GM23338 (cell line): ENCODE data around the gene CITED1. TPM values are rescaled to one million over a fixed set of nuclear protein-coding genes. Genes with fewer than 3 reads are reported as not detected.
"Not testable (repeated sequence)": the region's sequence is repeated elsewhere in the genome, so short reads cannot be mapped to it uniquely, and the experiment has no call there.

Source experiments
- ATAC-seq: fragments of 200-7000 bp; cut with Tn5 transposase; 3 replicates; pipeline ENCODE4 v1.9.1; 2020
- DNase-seq: peaks from one replicate; pipeline ENCODE4 v3.0.0-alpha.2; 2015; ENCODE audit warnings: low spot score
- H2AFZ ChIP-seq: fragments of 200-600 bp; sonication (generic); 2 replicates; pipeline ENCODE4 v1.8.0; 2016; ENCODE audit warnings: antibody characterized with exemption, mild to moderate bottlenecking, moderate library complexity
- H3F3A ChIP-seq: fragments of 200-600 bp; sonication (generic); replicated peaks from 2 replicates; pipeline ENCODE4 v1.8.0; 2017; ENCODE audit warnings: antibody characterized with exemption, mixed run types, low read depth
- H3K27ac ChIP-seq: fragments of 200-600 bp; sonication (generic); 2 replicates; pipeline ENCODE4 v1.6.1; 2016; ENCODE audit warnings: low read depth
- H3K27me3 ChIP-seq: fragments of 200-600 bp; sonication (generic); 2 replicates; pipeline ENCODE4 v1.8.0; 2016; ENCODE audit warnings: mild to moderate bottlenecking, mixed run types, moderate library complexity; ENCODE audit not compliant: insufficient read depth
- H3K36me3 ChIP-seq: fragments of 200-600 bp; sonication (generic); 2 replicates; pipeline ENCODE4 v1.8.0; 2016; ENCODE audit warnings: mild to moderate bottlenecking; ENCODE audit not compliant: insufficient read depth
- H3K4me1 ChIP-seq: fragments of 200-600 bp; sonication (generic); 2 replicates; pipeline ENCODE4 v1.8.0; 2016; ENCODE audit warnings: mild to moderate bottlenecking, moderate library complexity; ENCODE audit not compliant: insufficient read depth
- H3K4me2 ChIP-seq: fragments of 200-600 bp; sonication (generic); 2 replicates; pipeline ENCODE4 v1.7.1; 2017; ENCODE audit warnings: mixed run types
- H3K4me3 ChIP-seq: fragments of 200-600 bp; sonication (generic); 2 replicates; pipeline ENCODE4 v1.6.1; 2016; ENCODE audit warnings: mixed run types
- H3K79me2 ChIP-seq: fragments of 200-600 bp; sonication (generic); replicated peaks from 2 replicates; pipeline ENCODE4 v1.8.0; 2017; ENCODE audit warnings: mild to moderate bottlenecking; ENCODE audit not compliant: insufficient read depth
- H3K9me2 ChIP-seq: fragments of 200-600 bp; sonication (generic); 2 replicates; pipeline ENCODE4 v1.8.0; 2017; ENCODE audit not compliant: insufficient read depth
- H4K20me1 ChIP-seq: fragments of 200-600 bp; sonication (generic); replicated peaks from 2 replicates; pipeline ENCODE4 v1.8.0; 2017; ENCODE audit warnings: mild to moderate bottlenecking; ENCODE audit not compliant: insufficient read depth
- H3K27ac Mint-ChIP-seq: 2 replicates; pipeline ENCODE4 v1.8.0; 2020; ENCODE audit warnings: inconsistent platforms, mild to moderate bottlenecking, moderate library complexity, mixed read lengths
- H3K27me3 Mint-ChIP-seq: 3 replicates; pipeline ENCODE4 v1.8.0; 2022; ENCODE audit warnings: low read depth, mild to moderate bottlenecking, moderate library complexity, mixed read lengths, inconsistent platforms; ENCODE audit not compliant: insufficient read depth, poor library complexity
- H3K36me3 Mint-ChIP-seq: 3 replicates; pipeline ENCODE4 v1.8.0; 2021; ENCODE audit warnings: low read depth, mild to moderate bottlenecking, inconsistent platforms, moderate library complexity, mixed read lengths
- H3K4me1 Mint-ChIP-seq: 3 replicates; pipeline ENCODE4 v1.8.0; 2020; ENCODE audit warnings: mild to moderate bottlenecking, inconsistent platforms, mixed read lengths
- H3K4me3 Mint-ChIP-seq: 3 replicates; pipeline ENCODE4 v1.8.0; 2021; ENCODE audit warnings: moderate library complexity, mild to moderate bottlenecking, inconsistent platforms, mixed read lengths
- H3K9me3 Mint-ChIP-seq: 3 replicates; pipeline ENCODE4 v1.8.0; 2020; ENCODE audit warnings: moderate library complexity, mild to moderate bottlenecking, inconsistent platforms, mixed read lengths
- NANOG ChIP-seq: IDR thresholded peaks from 2 replicates; pipeline ENCODE4 v1.6.1; 2016; ENCODE audit warnings: antibody characterized with exemption, borderline replicate concordance
- POLR2AphosphoS5 ChIP-seq: IDR thresholded peaks from 2 replicates; pipeline ENCODE4 v1.6.1; 2016; ENCODE audit warnings: antibody characterized with exemption, low read depth
- ZNF331 ChIP-seq: fragments of 250-450 bp; sonication (Bioruptor Pico); IDR thresholded peaks from 2 replicates; pipeline ENCODE4 v1.5.0; 2020; ENCODE audit warnings: low read depth, mild to moderate bottlenecking, moderate library complexity
- polyA plus RNA-seq: library from polyadenylated mRNA; unstranded; fragments of >200 nt; fragmentation: Nextera tagmentation; extraction: Ambion mirVana; gene quantifications from 2 replicates; pipeline ENCODE4 v1.2.1, GENCODE V29; 2016
- total RNA-seq: library from RNA; depleted of rRNA; stranded (reverse); fragments of >200 nt; shearing (Covaris generic); gene quantifications from 2 replicates; pipeline ENCODE4 v1.2.3, GENCODE V29; 2014
- TF ChIP-seq, protein P1 (sequence below): IDR thresholded peaks from one replicate; pipeline ENCODE4 v1.6.1; 2018; ENCODE audit warnings: antibody characterized with exemption; ENCODE audit not compliant: unreplicated experiment

CITED1 gene
- total and polyA plus RNA-seq, 2 experiments from 2014 or later: 0.45 to 1.1 TPM

DNA sequence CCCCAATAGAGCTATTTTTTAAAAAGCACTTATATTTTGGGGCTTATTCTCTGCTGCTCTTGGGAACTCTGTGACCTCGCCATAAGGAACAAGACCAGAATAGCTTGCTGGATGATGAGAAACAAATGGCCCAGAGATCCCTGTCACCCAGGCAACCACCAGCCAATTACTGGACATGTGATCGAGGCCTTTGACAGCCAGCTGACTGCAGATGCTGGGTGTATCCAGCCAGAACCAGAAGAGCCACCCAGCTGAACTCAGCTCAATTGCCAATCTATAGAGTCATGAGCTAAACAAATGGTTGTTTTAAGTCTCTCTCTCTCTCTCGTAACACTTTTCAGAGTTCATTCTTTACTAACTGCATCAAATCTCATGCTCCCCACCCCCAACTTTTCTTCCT, 24.4 kb upstream of the CITED1 start:
- Histone ChIP-seq H3K9me2 (no peaks in the 10 kb centered on the region), H4K20me1 (no peaks in the 10 kb centered on the region), H3K4me2 (no peak overlapping the region), H3K36me3 (no peaks in the 10 kb centered on the region), H3F3A (no peaks in the 10 kb centered on the region), H3K4me1 (no peaks in the 10 kb centered on the region), H2AFZ (no peak overlapping the region), H3K27me3 (no peaks in the 10 kb centered on the region), H3K79me2 (no peaks in the 10 kb centered on the region), H3K4me3 (no peak overlapping the region), H3K27ac (no peak overlapping the region)
- DNase-seq: no peak
- H3K36me3 Mint-ChIP-seq: peaks cover 11% of the 10 kb centered on the region
- TF ChIP-seq POLR2AphosphoS5: no peak
- peak; percentile 86 for TF ChIP-seq ZNF331 (CRISPR knock-in tag)
- ATAC-seq: no peak
- peaks cover 7% of the 10 kb centered on the region for H3K27me3 Mint-ChIP-seq
- no peak overlapping the region for H3K27ac Mint-ChIP-seq
- no peak overlapping the region for H3K4me3 Mint-ChIP-seq
- peaks cover 6% of the 10 kb centered on the region; the same call in 1 of the 3 replicates for H3K9me3 Mint-ChIP-seq
- peaks cover 18% of the 10 kb centered on the region for H3K4me1 Mint-ChIP-seq

DNA sequence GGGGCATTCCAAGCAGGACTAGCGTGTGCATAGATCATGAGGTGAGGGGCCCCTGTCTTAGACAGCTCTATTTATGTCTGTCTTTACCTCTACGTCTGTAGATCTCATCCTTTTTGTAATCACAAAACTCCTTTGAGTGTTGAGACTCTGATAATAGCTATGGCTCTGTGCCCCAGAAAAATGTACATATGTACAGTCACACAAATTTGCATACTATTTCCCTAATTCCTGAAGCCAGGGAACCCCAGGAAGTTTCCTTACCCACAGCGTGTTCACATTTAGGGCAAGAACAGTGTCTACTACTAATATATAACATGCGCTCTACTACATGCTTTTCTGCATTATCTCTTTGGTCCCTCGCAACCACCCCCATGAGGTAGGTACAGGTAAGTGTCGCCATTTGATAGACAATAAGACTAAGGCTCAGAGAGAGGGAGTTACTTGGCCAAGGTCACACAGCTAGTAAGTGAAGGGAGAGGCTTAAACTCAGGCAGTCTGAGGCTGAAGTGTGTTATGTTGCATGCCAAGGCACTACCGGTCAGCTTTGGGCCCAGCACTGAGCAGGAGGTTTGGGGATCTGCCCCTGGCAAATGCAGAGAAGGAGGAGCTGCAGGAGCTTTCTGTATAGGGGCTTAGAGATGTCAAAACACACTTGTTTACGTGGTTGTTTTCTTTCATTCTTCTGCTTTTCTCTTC, 21.0 kb upstream of the CITED1 start:
- Histone ChIP-seq H3K4me2 (no peak overlapping the region), H3K36me3 (no peaks in the 10 kb centered on the region), H3K27ac (no peak overlapping the region), H3K9me2 (no peaks in the 10 kb centered on the region), H4K20me1 (no peaks in the 10 kb centered on the region), H3K4me3 (no peak overlapping the region), H3F3A (no peaks in the 10 kb centered on the region), H3K4me1 (no peaks in the 10 kb centered on the region), H3K27me3 (no peaks in the 10 kb centered on the region), H2AFZ (no peak overlapping the region), H3K79me2 (no peaks in the 10 kb centered on the region)
- Mint-ChIP-seq H3K9me3 (peaks cover 6% of the 10 kb centered on the region; the same call in 1 of the 3 replicates), H3K4me1 (peaks cover 19% of the 10 kb centered on the region), H3K36me3 (peaks cover 9% of the 10 kb centered on the region), H3K27me3 (peaks cover 7% of the 10 kb centered on the region), H3K27ac (no peak overlapping the region), H3K4me3 (no peak overlapping the region)
- DNase-seq (no peak), ATAC-seq (no peak)
- TF ChIP-seq NANOG (no peak), ZNF331 (CRISPR knock-in tag) (no peak), POLR2AphosphoS5 (no peak)
- TF ChIP-seq, protein P1, sequence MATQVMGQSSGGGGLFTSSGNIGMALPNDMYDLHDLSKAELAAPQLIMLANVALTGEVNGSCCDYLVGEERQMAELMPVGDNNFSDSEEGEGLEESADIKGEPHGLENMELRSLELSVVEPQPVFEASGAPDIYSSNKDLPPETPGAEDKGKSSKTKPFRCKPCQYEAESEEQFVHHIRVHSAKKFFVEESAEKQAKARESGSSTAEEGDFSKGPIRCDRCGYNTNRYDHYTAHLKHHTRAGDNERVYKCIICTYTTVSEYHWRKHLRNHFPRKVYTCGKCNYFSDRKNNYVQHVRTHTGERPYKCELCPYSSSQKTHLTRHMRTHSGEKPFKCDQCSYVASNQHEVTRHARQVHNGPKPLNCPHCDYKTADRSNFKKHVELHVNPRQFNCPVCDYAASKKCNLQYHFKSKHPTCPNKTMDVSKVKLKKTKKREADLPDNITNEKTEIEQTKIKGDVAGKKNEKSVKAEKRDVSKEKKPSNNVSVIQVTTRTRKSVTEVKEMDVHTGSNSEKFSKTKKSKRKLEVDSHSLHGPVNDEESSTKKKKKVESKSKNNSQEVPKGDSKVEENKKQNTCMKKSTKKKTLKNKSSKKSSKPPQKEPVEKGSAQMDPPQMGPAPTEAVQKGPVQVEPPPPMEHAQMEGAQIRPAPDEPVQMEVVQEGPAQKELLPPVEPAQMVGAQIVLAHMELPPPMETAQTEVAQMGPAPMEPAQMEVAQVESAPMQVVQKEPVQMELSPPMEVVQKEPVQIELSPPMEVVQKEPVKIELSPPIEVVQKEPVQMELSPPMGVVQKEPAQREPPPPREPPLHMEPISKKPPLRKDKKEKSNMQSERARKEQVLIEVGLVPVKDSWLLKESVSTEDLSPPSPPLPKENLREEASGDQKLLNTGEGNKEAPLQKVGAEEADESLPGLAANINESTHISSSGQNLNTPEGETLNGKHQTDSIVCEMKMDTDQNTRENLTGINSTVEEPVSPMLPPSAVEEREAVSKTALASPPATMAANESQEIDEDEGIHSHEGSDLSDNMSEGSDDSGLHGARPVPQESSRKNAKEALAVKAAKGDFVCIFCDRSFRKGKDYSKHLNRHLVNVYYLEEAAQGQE: no peak

DNA sequence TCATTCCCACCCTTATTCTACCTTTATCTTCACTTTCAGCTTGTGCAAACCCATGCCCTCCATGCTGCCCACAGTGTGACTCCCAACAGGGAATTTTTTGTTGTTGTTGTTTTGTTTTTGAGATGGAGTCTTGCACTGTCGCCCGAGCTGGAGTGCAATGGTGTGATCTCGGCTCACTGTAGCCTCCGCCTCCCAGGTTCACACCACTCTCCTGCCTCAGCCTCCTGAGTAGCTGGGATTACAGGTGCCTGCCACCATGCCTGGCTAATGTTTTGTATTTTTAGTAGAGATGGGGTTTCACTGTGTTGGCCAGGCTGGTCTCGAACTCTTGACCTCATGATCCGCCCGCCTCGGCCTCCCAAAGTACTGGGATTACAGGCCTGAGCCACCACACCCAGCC, 13.9 kb upstream of the CITED1 start:
- H3K27ac Mint-ChIP-seq, H3K9me3 Mint-ChIP-seq, H3K27me3 Mint-ChIP-seq: not testable (repeated sequence)

More for the DNA sequence above, 13.9 kb upstream of the CITED1 start:
- H3K36me3 ChIP-seq, H3K4me3 Mint-ChIP-seq, ATAC-seq, H2AFZ ChIP-seq, DNase-seq, H3K4me2 ChIP-seq, H3K9me2 ChIP-seq, H3K4me1 ChIP-seq, H3K27ac ChIP-seq, H3K79me2 ChIP-seq, H3K27me3 ChIP-seq, H4K20me1 ChIP-seq, H3F3A ChIP-seq, H3K36me3 Mint-ChIP-seq, H3K4me3 ChIP-seq: not testable (repeated sequence)
- H3K4me1 Mint-ChIP-seq: peaks cover 10% of the 10 kb centered on the region
